NCI-H128 (cell line): ENCODE results near the gene UQCRC2.
"Not testable (repeated sequence)": the region's sequence is repeated elsewhere in the genome, so short reads cannot be mapped to it uniquely, and the experiment has no call there.

Source experiments
- DNase-seq: peaks from one replicate; lab custom pipeline; 2025; ENCODE audit not compliant: unreplicated experiment; lab: John Stamatoyannopoulos, UW

UQCRC2 gene

GRCh38 chr16:21952793-21953540, at the start of gene UQCRC2:
Gene UQCRC2 (plus strand): TSS chr16:21953361. CDS start chr16:21953424, 63 bp downstream.
- DNase-seq: peak; percentile 88

GRCh38 chr16:21932650-21933049, 20.5 kb upstream of the UQCRC2 start:
- DNase-seq: not testable (repeated sequence)

GRCh38 chr16:21933316-21933715, 19.8 kb upstream of the UQCRC2 start:
- DNase-seq: not testable (repeated sequence)

GRCh38 chr16:21933790-21934189, 19.4 kb upstream of the UQCRC2 start:
- not testable (repeated sequence) for DNase-seq

- DNase-seq: not testable (repeated sequence)
Observed at GRCh38 chr16:21936216-21936615, 16.9 kb upstream of the UQCRC2 start.

- DNase-seq: no peak
Observed at GRCh38 chr16:21937336-21937829, 15.8 kb upstream of the UQCRC2 start.

- no peak for DNase-seq
Observed at GRCh38 chr16:21940570-21940969, 12.6 kb upstream of the UQCRC2 start.

GRCh38 chr16:21943571-21943970, 9.6 kb upstream of the UQCRC2 start:
- no peak for DNase-seq

GRCh38 chr16:21946889-21947635, 6.1 kb upstream of the UQCRC2 start:
- no peak for DNase-seq

GRCh38 chr16:21949713-21950260, 3.4 kb upstream of the UQCRC2 start:
- no peak for DNase-seq

- DNase-seq: no peak
Observed at GRCh38 chr16:21950782-21951521, 2.2 kb upstream of the UQCRC2 start.

GRCh38 chr16:21952040-21952792, 945 bp upstream of the UQCRC2 start:
- DNase-seq: peak; percentile 12

- DNase-seq: no peak
Observed at GRCh38 chr16:21953541-21953902, 361 bp downstream of the UQCRC2 start.

GRCh38 chr16:21957714-21958346, 4.7 kb downstream of the UQCRC2 start:
- DNase-seq: no peak

- DNase-seq: no peak
Observed at GRCh38 chr16:21959050-21959449, 5.9 kb downstream of the UQCRC2 start.

GRCh38 chr16:21962475-21962874, 9.3 kb downstream of the UQCRC2 start:
- DNase-seq: no peak

GRCh38 chr16:21963887-21964286, 10.7 kb downstream of the UQCRC2 start:
- no peak for DNase-seq

GRCh38 chr16:21964353-21964752, 11.2 kb downstream of the UQCRC2 start:
- no peak for DNase-seq

GRCh38 chr16:21971856-21972255, 18.7 kb downstream of the UQCRC2 start:
- DNase-seq: no peak

- no peak for DNase-seq
Observed at GRCh38 chr16:21973945-21974344, 20.8 kb downstream of the UQCRC2 start.
